ENCODE data around the gene CPT1C.
A peak's percentile ranks its signal among the peaks of the same experiment; 100 is the strongest.
"Not testable (repeated sequence)": the region's sequence is repeated elsewhere in the genome, so short reads cannot be mapped to it uniquely, and the experiment has no call there.

CPT1C gene

DNA sequence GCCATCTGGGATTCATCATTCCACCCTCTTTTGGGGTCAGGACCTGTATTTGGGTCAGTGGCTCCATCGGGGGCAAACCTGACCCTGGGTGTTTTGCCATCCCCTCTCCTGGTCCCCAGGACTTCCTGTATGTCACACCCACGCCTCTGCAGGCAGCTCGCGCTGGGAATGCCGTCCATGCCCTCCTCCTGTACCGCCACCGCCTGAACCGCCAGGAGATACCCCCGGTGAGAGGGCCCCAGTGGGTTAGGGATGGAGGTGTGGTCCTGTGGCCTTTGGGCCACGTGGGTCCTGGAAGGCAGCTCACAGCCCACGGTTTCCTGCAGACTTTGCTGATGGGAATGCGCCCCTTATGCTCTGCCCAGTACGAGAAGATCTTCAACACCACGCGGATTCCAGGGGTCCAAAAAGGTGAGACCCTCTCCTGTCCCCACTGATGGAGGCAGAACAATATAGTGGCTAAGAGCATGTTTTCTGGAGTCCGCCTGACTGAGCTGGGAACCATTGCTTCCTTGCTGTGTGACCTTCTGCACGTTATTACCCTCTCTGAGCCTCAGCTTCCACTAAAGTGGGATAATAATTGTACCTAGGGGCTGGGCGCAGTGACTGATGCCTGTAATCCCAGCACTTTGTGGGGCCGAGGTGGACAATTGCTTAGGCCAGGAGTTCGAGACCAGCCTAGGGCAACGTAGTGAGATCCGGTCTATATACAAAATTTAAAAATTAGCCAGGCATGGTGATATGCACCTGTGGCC is 14.1 kb downstream of the CPT1C start:
- DNase-seq (ENCODE audit: low read depth), result no peak

DNA sequence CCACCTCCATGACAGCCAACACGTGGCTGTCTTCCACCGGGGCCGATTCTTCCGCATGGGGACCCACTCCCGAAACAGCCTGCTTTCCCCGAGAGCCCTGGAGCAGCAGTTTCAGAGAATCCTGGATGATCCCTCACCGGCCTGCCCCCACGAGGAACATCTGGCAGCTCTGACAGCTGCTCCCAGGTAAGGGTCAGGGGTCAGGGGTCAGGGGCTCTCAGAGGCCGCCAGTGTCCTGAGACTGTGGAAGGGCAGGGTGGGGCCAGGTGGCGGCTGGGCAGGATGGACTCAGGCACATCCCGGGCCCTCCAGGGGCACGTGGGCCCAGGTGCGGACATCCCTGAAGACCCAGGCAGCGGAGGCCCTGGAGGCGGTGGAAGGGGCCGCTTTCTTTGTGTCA is 15.0 kb downstream of the CPT1C start:
- no peak for DNase-seq (ENCODE audit: low read depth)

DNA sequence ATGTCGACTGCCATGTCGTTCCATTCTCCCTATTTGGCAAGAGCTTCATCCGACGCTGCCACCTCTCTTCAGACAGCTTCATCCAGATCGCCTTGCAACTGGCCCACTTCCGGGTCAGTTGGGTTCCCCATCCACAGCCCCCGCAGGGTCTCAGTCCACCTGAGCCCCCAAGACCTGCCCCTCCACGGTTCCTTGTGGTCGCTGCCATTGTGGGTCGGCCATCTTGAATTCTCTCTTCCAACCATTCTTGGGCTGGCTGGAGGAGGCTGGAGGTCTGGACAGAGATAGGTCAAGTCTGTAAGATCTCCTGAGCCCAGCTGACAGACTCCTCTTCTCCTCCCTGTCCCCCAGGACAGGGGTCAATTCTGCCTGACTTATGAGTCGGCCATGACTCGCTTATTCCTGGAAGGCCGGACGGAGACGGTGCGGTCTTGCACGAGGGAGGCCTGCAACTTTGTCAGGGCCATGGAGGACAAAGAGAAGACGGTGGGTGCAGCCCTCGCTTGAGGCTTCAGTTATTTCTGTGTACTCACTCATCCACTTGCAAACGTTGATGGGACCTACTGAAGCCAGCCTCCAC is 19.5 kb downstream of the CPT1C start:
- peak; percentile 81 for DNase-seq (ENCODE audit: low read depth)

DNA sequence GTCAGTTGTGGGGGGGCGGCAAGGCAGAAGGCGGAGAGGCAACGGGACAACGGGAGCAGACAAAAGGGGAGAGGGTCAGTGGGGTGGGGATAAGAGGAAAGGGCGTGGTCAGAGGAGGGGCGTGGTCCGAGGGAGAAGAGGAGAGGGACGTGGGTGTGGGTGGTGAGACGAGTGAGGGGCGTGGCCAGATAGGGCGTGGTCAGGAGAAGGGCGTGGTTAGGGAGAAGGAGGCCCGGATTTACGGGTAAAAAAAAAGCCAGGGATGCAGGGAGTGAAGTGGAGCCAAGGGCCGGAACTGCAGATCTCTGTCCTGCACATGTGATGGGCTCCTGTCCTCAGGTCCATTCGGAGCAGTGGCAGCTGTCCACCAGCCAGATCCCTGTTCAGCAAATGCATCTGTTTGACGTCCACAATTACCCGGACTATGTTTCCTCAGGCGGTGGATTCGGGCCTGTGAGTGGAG is 21.5 kb downstream of the CPT1C start:
- DNase-seq (ENCODE audit: low read depth), result peak; percentile 95

DNA sequence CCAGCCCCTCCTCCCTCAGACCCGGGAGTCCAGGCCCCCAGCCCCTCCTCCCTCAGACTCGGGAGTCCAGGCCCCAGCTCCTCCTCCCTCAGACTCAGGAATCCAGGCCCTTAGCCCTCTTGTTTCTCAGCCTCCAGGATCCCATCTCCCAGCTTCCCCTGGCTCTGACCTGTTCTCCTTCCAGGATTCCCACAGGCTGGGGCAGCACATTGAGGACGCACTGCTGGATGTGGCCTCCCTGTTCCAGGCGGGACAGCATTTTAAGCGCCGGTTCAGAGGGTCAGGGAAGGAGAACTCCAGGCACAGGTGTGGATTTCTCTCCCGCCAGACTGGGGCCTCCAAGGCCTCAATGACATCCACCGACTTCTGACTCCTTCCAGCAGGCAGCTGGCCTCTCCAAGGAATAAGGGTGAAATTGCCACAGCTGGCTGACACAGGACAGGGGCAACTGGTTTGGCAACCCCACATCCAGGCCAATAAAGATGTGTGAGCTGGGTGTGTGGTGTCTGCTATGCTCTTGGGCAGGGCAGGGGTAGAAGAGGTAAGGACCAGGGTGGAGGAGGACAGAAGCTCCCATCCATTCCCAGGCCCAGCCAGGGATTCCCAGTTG is 22.4 kb downstream of the CPT1C start:
- peak; percentile 19 for DNase-seq (ENCODE audit: low read depth)

DNA sequence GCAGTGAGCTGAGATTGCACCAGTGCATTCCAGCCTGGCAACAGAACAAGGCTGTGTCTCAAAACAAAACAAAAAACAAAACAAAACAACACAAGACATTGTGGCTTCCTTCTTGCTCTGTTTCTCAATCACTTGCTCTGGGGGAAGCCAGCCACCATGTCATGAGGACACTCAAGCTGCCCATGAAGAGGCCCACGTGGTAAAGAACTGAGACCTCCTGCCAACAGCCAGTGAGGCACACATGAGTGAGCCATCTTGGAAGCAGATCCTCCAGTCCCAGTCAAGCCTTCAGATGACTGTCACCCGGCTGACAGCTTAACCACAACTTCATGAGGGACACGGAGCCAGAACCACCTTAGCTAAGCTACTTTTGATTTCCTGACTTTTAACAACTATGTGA is 25.2 kb downstream of the CPT1C start:
- DNase-seq (ENCODE audit: low read depth), result peak; percentile 7

DNA sequence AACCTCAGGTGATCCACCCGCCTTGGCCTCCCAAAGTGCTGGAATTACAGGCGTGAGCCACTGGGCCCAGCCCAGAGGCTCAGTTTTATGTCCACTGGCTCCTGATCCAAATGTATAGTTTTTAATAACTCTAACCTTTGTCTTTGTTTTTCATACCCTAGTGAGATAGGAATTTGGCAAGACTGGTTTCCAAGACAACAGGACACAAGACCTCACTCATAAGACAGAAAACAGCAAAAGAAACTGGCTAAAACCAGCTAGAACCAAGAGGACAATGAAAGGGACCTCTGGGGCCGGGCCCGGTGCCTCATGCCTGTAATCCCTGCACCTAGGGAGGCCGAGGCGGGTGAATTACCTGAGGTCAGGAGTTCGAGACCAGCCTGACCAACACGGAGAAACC is 27.6 kb downstream of the CPT1C start:
- DNase-seq (ENCODE audit: low read depth), result peak; percentile 46

DNA sequence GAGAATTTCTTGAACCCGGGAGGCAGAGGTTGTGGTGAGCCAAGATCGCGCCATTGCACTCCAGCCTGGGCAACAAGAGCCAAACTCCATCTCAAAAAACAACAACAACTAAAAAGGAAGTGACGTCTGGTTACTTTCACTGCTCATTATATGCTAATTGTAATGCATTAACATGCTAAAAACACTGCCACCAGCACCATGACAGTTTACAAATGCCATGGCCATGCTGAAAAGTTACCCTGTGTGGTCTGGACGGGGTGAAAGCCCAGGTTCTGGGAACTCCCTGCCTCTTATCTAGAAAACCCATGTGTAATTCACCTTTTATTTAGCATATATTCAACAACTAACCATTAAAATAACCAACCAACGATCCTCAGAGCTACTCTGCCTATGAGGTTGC is 28.1 kb downstream of the CPT1C start:
- no peak for DNase-seq (ENCODE audit: low read depth)

DNA sequence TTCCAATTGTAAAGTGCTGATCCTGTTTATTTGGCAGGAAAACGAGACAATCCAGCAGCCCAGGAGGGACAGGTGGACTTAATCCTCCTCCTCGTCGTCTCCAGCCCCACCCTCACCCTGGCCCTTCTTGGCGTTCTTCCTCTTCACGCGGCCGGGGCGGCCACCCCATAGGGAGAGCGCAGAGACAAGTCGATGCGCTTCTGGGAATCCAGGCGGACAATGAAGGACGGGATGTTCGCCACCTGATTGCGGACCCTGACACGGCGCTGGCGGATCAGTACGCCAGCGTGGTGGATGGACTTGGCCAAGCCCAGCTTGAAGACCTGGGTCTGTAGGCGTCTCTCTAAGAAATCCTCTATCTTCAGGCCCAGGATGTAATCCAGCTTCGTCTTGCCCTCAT is 28.5 kb downstream of the CPT1C start:
- not testable (repeated sequence) for DNase-seq (ENCODE audit: low read depth)

DNA sequence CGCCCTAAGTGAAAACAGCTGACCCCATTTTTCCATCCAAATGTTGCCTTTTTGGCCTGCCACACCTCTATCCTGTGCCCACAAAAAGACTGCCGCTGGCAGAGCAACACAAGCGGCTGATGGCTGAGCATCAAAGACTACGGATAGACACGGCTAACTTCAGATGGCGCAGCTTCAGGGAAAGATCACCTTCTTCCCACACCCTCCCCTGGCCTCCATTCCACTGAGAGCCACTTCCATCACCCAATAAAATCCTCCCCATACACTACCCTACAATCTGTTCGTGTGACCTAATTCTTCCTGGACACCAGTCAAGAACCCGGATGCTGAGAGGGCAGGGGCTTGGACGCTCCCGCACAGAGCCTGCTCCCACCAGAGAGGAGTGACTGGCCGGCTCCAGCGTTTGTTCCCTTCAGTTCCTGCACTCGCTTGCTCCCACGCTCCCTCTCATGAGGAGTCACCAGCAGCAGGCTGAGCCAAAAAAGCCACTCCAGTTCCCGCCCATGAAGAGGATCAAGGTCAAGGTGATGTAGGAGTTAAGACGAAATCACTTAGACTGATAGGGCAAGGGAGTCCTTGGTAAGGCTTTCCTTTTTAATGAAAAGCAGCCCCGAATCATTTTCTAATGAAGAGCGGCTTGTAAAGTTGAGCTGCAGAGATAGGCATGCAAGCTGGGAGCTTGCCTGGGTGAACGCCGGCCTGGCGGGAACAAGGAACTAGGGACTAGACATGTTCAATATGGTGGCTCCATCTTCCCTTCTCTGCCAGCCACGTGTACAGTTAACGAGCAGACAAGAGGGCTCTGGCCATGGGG is 36.5 kb downstream of the CPT1C start:
- DNase-seq (ENCODE audit: low read depth), result peak; percentile 61

DNA sequence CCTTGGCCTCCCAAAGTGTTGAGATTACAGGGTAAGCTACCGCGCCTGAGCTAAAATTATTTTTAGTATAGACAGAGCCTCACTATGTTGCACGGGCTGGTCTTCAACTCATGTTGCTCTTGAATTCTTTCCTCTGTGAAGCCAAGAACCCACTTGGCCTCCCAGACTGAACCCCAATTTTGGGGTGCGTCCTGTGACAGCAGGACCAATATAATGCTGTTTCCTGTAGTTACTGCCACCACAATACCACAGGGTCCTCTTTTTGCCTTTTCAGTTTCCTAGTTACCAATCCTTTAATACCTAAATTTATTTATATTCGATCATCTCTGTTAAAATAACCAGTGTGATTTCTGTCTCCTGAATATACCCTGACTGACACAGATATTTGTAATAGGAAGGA is 39.2 kb downstream of the CPT1C start:
- no peak for DNase-seq (ENCODE audit: low read depth)

DNA sequence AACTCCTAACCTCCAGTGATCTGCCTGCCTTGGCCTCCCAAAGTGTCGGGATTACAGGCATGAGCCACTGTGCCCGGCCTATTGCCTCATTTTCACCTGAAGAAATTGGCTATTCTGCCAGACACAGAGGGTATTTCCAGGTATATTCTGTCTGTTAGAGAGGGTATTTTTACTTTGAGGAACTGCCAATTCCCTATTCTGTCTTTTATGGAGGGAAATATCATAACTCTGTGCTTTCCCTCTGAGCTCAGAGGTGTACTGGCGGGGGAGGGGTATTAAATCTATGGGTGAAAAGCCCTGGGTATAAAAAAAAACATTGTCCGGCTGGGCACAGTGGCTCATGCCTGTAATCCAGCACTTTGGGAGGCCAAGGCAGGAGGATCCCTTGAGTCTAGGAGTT is 47.4 kb downstream of the CPT1C start:
- DNase-seq (ENCODE audit: low read depth), result no peak

DNA sequence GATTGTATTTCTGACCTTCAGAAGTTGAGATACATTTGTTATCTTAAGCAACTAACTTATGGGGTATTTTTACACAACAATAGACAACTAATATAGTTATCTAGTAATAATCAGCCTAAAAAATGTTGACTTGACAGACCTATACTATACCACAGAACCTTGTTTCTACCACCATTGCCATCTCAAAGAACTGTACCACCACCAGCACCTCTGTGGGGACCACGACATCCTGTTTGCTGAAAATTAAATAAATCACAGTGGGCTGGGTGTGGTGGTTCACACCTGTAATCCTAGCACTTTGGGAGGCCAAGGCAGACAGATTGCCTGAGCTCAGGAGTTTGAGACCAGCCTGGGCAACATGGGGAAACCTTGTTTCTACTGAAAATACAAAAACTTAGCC is 48.2 kb downstream of the CPT1C start:
- no peak for DNase-seq (ENCODE audit: low read depth)

DNA sequence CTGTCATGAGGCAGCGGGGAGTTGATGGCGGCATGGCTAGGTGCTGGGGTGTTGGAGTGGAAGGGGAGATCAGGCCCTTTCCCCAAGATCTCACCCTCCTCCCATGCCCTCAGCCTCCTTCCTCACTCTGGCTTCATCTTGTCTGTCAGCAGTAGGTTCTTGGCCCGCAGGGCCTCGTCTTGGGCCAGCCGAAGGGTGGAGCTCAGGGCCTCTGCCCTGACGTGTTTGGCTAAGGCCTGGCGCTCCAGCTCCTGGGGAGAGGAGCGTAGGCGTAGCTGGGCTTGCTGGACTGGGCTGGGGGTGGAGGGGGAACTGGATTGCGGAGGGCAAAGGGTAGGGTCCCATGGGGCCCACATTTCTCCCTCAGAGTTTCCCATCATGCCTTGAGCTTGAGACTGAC is 49.0 kb downstream of the CPT1C start:
- no peak for DNase-seq (ENCODE audit: low read depth)

DNA sequence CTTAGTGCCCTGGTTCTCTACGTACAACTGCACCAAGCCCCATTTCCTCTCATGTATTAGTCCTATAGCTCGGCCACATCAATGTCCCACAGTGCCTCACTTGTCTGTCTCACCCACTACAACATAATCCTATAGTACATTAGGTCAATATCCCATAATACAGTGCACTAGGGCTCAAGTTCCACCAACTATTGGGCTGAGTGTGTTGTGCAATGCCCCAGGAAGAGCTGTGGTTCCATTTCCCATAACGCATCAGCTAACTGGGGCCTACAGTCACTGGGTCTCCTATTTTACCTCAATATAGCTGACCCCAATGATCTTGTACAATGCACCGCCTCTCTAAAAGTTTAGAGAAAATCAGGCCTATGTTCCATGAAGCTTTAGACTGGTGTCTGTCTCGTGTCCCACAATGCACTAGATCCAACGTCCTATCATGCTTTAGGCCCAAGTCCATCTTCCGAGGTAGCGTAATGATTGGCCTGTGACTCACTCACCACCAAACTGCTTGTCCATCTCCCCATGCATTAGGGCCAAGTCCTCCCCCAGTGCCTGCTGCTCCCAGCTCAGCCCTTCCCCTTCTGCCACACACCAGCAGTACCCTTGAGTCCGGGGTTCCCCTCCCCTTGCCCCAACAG is 50.4 kb downstream of the CPT1C start:
- DNase-seq (ENCODE audit: low read depth), result no peak

DNA sequence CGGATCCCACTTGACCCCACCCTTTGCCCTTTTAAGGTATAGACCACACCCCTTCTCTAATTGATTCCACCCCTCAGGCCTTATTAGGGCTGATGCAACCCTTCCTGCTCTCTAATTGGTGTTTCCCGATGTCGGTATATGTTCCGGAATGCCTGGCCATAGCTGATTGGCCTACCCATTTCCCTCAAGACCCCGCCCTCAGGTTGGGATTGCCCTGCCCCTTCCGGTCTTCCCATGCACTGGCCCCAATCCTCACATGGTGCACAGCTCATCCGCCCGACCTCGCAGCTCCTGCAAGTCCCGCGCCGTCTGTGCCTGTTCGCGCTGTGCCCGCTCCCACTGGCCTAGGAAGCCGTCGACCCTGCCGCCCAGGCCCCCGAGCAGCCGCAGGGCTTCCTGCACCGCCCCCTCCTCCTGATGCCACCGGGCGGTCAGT is 54.0 kb downstream of the CPT1C start:
- DNase-seq (ENCODE audit: low read depth), result no peak

DNA sequence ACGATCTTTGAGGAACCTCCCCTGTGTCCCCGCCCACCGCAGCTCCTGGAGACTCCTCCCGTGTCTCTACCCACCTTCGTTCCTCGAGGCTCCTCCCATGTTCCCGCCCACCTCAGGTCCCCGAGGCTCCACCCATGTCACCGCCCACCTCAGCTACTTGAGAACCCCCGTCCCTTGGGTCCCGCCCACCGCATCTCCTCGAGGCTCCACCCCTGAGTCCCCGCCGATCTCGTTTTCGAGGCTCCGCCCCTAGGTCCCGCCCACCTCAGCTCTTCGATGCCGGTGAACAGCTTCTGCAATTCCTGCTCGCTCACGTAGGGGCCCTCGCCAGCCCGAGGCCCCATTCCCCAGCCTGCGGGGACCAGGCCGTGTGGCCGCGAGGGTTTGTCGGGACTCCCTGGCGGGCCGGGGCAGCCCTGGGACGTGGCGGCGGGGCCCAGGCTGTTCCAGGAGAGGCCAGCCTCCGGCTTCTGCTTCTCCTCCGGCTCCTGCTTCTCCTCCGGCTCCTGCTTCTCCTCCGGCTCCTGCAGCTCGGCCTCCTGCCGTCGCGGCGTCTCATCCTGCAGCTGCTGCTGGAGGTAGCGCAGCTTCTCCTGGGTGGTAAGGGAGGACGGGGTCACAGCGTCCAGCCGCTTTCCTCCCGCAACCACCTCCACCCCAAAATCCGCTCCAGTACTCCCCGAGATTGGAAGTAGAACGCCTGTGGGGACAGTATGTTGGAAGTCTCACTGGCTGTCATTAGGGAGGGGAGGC is 55.5 kb downstream of the CPT1C start:
- peak; percentile 31 for DNase-seq (ENCODE audit: low read depth)

DNA sequence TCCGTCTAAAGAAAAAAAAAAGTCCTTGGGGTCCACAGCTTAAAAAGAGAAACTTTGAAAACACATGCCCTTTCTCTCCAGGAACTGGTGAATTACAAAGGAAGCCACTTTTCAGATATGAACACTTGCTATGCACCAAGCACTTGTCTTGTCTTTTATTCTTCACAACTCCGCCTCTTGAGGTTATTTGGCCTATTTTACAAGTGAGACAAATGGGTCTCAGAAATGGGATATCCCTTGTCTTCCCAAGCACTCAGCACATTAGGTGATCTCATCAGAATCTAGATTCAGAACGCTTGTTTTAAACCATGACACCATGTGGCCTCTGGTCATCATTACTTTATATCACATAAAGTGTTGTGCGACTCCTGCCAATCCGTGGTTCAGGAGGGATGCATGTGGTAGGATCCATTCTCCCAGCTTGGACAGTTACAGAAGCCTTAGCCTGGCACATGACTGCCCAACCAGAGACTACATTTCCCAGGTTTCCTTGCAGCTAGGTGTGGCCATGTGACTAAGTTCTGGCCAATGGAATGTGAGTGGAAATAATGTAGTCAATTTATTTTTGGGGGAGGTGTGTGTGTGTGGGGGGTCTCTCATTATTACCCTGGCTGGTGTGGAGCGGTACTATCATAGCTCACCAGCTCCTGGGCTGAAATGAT is 58.3 kb downstream of the CPT1C start:
- DNase-seq (ENCODE audit: low read depth), result peak; percentile 59

DNA sequence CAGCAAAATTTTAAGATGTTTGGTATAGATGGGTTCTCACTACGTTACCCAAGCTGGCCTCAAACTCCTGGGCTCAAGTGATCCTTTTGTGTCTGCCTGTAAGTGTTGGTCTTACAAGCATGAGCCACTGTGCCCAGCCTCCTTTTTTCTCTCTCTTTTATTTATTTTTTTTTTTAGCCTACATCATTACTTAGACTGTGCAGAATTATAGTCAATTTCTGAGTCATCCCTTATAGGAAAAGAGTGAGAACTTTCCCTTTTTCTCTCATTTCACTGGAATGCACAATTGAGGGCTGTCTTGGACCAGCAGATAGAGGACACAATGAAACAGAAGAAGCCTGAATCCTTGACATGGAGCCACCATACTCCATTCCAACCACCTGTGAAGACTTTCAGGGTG is 58.9 kb downstream of the CPT1C start:
- DNase-seq (ENCODE audit: low read depth), result peak; percentile 77

DNA sequence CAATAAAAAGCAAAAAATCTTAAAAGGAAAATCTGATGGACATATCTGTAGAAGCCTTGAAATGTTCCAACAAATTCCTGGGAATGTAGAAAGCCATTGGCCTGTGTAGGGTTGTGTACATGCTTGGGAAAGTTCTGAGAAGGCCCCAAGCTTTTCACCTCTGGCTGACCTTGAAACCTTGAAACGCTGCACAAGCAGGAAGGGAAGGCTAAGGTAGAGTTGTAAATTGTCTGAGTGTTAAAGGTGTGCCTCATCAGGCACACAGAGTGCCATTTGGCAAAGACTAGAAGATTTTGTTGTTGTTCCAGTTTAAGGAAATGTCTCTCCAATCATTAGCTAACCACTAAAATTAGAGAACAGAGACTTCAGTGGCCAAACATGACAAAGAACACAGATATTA is 61.8 kb downstream of the CPT1C start:
- no peak for DNase-seq (ENCODE audit: low read depth)

DNA sequence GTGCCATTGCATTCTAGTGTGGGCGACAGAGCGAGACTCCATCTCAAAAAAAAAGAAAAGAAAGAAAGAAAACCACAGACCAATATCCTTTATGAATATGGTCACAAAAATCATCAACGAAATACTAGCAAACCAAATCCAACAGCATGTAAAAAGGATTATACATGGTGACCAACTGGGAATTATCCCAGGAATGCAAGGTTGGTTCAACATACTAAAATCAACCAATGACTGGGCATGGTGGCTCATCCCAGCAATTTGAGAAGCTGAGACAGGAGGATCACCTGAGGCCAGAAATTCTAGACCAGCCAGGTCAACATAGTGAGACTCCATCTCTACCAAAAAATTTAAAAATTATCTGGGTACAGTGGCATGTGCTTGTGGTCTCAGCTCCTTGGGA is 65.0 kb downstream of the CPT1C start:
- DNase-seq (ENCODE audit: low read depth), result no peak

Data from EH (cell line).